Nephron progenitor cell (in vitro differentiated cells): ENCODE results near the gene PRKG1.
"Not testable (repeated sequence)": the region's sequence is repeated elsewhere in the genome, so short reads cannot be mapped to it uniquely, and the experiment has no call there.

Experiments
- DNase-seq: peaks from one replicate; pipeline ENCODE4 v3.0.0; 2021
- H3K27ac Mint-ChIP-seq: 2 replicates; pipeline ENCODE4 v1.8.0; 2021; ENCODE audit warnings: mild to moderate bottlenecking, moderate library complexity, mixed read lengths
- H3K27me3 Mint-ChIP-seq: 2 replicates; pipeline ENCODE4 v1.8.0; 2021; ENCODE audit warnings: mild to moderate bottlenecking, low read depth, mixed read lengths; ENCODE audit not compliant: poor library complexity
- H3K36me3 Mint-ChIP-seq: 2 replicates; pipeline ENCODE4 v1.8.0; 2021; ENCODE audit warnings: low read depth, mixed read lengths
- H3K4me1 Mint-ChIP-seq: 2 replicates; pipeline ENCODE4 v1.8.0; 2021; ENCODE audit warnings: mixed read lengths
- H3K4me3 Mint-ChIP-seq: 2 replicates; pipeline ENCODE4 v1.8.0; 2021; ENCODE audit warnings: mild to moderate bottlenecking, moderate library complexity, mixed read lengths
- H3K9me3 Mint-ChIP-seq: 2 replicates; pipeline ENCODE4 v1.8.0; 2021; ENCODE audit warnings: mild to moderate bottlenecking, moderate library complexity, mixed read lengths
- TF ChIP-seq, protein P1 (sequence below): fragments of 200-600 bp; sonication (generic); IDR thresholded peaks from 2 replicates; pipeline ENCODE4 v1.5.0; 2021; ENCODE audit warnings: antibody characterized with exemption

The PRKG1 gene

DNA sequence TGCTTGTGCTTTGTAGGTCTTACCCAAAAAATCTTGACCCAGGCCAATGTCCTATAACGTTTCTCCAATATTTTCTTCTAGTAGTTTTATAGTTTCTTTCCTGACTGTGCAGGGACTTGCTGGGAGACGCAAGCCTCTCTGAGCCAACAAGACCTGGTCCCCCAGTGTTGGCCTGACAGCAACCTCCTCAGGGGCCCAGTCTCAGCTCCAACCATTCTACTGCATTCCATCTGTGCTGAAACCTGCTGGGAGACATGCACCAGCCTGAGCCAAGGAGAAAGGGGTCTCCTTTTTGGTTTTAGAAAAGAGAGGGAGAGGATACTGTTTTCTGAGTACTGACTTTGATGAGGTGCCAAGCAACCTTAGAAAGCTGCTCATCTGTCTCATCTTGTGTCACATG lies 251.4 kb downstream of the PRKG1 start:
- H3K4me1 Mint-ChIP-seq = no peaks in the 10 kb centered on the region
- no peaks in the 10 kb centered on the region for H3K27me3 Mint-ChIP-seq
- DNase-seq = no peak
- no peak overlapping the region for H3K27ac Mint-ChIP-seq
- H3K36me3 Mint-ChIP-seq = peaks cover 8% of the 10 kb centered on the region
- TF ChIP-seq, protein P1, sequence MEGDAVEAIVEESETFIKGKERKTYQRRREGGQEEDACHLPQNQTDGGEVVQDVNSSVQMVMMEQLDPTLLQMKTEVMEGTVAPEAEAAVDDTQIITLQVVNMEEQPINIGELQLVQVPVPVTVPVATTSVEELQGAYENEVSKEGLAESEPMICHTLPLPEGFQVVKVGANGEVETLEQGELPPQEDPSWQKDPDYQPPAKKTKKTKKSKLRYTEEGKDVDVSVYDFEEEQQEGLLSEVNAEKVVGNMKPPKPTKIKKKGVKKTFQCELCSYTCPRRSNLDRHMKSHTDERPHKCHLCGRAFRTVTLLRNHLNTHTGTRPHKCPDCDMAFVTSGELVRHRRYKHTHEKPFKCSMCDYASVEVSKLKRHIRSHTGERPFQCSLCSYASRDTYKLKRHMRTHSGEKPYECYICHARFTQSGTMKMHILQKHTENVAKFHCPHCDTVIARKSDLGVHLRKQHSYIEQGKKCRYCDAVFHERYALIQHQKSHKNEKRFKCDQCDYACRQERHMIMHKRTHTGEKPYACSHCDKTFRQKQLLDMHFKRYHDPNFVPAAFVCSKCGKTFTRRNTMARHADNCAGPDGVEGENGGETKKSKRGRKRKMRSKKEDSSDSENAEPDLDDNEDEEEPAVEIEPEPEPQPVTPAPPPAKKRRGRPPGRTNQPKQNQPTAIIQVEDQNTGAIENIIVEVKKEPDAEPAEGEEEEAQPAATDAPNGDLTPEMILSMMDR = no peak
- no peak overlapping the region for H3K4me3 Mint-ChIP-seq
- peaks cover 15% of the 10 kb centered on the region for H3K9me3 Mint-ChIP-seq

DNA sequence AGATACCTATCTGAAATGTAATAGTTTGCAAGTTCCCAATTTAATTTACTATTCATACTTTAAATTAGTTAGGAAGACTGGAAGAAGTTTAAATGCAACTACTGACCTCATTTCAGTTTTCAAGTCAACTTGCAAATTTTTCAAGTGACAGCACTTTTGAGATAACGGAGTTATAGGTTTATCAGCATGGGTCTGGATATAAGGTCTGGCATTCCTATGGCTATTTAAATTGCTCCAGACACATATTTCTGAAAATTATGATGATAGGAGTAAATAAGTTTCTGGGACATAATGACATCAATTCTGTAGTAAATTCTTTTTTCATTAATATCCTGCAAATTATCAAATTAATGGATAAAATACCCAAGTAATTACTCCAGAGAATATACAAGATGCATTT lies 251.9 kb downstream of the PRKG1 start:
- Mint-ChIP-seq H3K4me3 (no peak overlapping the region), H3K27me3 (no peaks in the 10 kb centered on the region), H3K36me3 (peaks cover 8% of the 10 kb centered on the region), H3K9me3 (peaks cover 15% of the 10 kb centered on the region), H3K4me1 (no peaks in the 10 kb centered on the region), H3K27ac (no peak overlapping the region)
- no peak for DNase-seq
- TF ChIP-seq, protein P1 = no peak

DNA sequence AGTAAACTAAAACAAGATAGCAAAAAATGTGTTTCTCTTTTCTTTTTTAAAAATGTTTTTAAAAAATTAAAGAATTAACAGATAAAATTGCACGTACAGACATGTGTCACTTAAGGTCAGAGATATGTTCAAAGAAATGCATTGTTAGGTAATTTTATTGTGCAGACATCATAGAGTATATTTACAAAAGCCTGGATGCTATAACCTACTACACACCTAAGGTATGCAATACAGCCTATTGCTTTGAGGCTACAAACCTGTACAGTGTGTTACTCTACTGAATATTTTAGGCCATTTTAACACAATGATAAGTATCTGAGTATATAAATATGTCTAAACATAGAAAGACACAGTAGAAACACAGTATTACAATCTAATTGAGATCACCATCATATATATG lies 253.1 kb downstream of the PRKG1 start:
- TF ChIP-seq, protein P1 = no peak
- Mint-ChIP-seq H3K27ac (no peak overlapping the region), H3K36me3 (peaks cover 8% of the 10 kb centered on the region), H3K4me3 (no peak overlapping the region), H3K9me3 (peaks cover 15% of the 10 kb centered on the region), H3K27me3 (no peaks in the 10 kb centered on the region), H3K4me1 (no peaks in the 10 kb centered on the region)
- no peak for DNase-seq

DNA sequence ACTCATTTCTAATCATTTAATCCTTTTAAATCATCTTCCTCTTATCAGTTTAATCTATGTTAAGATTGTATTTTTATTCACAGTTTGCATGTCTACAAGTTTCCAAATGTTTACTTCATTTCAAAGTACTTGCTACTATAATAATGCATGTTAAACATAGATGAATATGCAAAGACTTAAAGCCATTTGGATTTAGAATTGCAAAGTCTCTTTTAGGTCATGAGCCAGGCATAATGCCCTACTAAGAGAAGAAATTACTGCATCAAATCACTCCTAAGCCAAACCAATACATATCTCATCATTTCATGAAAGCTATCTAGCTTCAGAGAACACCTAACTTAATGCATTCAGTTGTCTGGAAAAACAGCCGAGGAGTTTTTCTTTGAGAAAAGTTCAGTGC lies 266.1 kb downstream of the PRKG1 start:
- no peaks in the 10 kb centered on the region for H3K36me3 Mint-ChIP-seq
- DNase-seq = no peak
- H3K27me3 Mint-ChIP-seq = no peaks in the 10 kb centered on the region
- H3K4me1 Mint-ChIP-seq = no peaks in the 10 kb centered on the region
- no peak overlapping the region for H3K27ac Mint-ChIP-seq
- TF ChIP-seq, protein P1 = no peak
- H3K4me3 Mint-ChIP-seq = no peak overlapping the region
- peaks cover 8% of the 10 kb centered on the region for H3K9me3 Mint-ChIP-seq

DNA sequence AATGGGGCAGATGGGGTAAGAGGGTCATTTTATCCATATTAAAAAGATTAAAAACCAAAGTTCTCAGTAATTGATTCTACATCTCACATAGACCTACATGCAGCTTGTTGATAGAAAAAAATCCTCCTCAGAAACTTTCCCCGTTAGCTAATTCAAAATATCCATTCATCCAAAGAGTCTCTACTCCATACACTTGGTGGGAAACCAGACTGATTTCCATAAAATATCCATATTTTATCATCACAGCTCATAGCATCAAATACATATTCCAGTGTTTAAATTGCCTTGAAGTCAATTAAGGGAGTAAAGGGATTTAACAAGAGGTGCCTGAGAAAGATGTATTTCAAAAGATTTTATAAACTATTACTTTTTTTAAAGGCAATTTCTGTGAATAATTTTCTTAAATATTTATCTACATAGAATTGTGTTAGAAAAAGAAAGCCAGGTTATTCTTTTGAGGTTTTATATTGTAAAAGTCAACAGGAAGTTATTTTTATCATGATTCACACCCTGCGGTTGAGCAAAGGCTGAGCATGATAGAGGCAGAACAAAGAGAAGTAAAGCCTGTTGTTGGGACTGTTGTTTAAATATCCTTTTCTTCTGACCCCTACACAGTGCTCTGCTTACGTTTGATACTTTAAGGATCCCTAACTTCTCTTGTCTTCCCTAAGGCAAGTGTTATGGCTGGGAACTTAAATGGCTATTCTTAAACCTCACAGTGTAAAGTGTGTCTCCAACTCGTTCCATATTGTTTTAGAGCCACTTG lies 266.7 kb downstream of the PRKG1 start:
- H3K36me3 Mint-ChIP-seq = no peaks in the 10 kb centered on the region
- H3K27me3 Mint-ChIP-seq = no peaks in the 10 kb centered on the region
- no peak for DNase-seq
- peaks cover 8% of the 10 kb centered on the region for H3K9me3 Mint-ChIP-seq
- TF ChIP-seq, protein P1 = no peak
- no peak overlapping the region for H3K27ac Mint-ChIP-seq
- H3K4me1 Mint-ChIP-seq = no peaks in the 10 kb centered on the region
- H3K4me3 Mint-ChIP-seq = no peak overlapping the region

DNA sequence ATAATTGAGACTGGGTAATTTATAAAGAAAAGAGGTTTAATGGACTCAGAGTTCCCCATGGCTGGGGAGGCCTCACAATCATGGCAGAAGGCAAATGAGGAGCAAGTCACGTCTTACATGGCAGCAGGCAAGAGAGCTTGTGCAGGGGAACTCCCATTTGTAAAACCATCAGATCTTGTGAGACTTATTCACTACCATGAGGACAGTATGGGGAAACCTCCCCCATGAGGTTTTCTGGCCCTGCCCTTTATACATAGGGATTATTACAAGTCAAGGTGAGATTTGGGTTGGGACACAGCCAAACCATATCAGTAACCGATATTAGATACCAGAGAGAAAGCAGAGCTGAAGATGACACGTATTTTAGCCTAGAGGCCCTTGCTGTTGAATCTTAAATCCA lies 267.5 kb downstream of the PRKG1 start:
- H3K27ac Mint-ChIP-seq, H3K36me3 Mint-ChIP-seq, DNase-seq, H3K9me3 Mint-ChIP-seq, H3K4me3 Mint-ChIP-seq, H3K27me3 Mint-ChIP-seq, H3K4me1 Mint-ChIP-seq: not testable (repeated sequence)
